Islet of Langerhans (tissue), 1 donor: ENCODE results near the gene GOLGA6L1.
"Not testable (repeated sequence)": the region's sequence is repeated elsewhere in the genome, so short reads cannot be mapped to it uniquely, and the experiment has no call there.

Experiments used
- FAIRE-seq: peaks from one replicate; lab custom pipeline; 2011; peaks lifted over from hg19 to GRCh38; lab: Jason Lieb, UNC

GOLGA6L1 gene

DNA sequence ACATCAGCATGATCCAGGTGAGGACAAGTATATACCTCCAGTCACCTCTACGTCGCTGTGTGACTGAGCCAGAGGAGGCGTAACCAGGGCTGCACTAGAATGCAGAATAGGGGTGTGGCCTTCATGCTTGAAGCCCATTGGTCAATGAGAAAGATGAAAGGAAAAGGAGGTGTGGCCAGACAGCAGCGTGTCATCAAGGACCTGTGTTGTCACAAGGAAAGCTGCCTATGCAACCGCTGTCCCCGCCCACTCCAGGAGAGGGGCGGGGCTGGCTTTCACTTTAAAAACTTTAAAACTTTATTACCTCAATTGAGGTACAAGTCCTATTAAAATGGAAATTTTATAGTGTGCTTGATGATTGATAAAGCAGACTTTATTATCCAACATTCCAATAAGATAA, at the start of gene GOLGA6L1:
TSS of gene GOLGA6L1 (minus strand) at position 101 of the 400 bp plus-strand sequence. CDS start at position 10, 91 bp downstream.
- FAIRE-seq, result not testable (repeated sequence)

DNA sequence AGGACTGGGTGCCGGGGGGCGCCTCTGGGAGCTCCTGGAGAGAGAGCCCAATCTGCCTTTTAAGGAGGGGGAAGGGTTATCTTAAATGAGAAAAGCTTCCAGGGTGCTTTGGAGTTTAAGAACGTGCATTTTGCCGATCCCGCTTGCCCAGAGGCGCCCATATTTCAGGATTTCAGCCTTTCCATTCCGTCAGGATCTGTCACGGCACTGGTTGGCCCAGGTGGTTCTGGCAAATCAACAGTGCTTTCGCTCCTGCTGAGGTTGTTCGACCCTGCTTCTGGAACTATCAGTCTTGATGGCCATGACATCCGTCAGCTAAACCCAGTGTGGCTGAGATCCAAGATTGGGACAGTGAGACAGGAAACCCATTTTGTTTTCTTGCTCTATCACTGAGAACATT, 44.6 kb upstream of the GOLGA6L1 start:
- not testable (repeated sequence) for FAIRE-seq

GRCh38 chr15:23180547-23180927, 43.9 kb upstream of the GOLGA6L1 start:
- not testable (repeated sequence) for FAIRE-seq

DNA sequence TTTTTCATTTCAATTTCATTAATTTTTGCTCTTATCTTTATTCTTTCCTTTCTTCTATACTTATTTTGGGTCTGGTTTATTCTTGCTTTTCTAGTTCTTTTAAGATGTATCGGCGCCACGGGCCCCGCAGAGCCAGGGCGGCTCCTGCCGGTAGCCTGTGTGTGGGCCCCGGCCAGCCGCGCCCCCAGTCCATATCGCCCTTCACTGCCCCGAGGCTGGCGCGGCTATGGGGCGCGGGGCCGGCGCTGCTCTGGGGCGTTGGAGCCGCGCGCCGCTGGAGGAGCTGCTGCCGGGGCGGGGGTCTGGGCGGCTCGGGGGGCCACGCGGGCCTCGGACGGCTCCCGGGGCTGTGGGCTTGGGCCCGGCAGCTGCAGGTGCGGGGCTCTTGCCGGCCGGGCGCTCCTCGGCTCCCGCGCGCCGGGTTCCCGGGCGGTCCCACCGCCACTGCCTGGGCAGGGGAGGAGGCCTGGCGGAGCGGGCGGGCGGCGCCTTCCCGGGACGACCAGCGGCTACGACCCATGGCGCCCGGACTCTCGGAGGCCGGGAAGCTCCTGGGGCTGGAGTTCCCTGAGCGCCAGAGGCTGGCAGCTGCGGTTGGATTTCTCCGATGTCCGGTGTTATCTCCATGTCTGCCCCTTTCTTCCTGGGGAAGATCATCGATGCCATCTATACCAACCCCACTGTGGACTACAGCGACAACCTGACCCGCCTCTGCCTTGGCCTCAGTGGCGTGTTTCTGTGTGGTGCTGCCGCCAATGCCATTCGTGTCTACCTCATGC, 43.3 kb upstream of the GOLGA6L1 start:
- not testable (repeated sequence) for FAIRE-seq

- not testable (repeated sequence) for FAIRE-seq
These were observed 40.1 kb upstream of the GOLGA6L1 start for GRCh38 chr15:23176683-23177082.

- FAIRE-seq, result not testable (repeated sequence)
These were observed 39.0 kb upstream of the GOLGA6L1 start for GRCh38 chr15:23175606-23176005.

DNA sequence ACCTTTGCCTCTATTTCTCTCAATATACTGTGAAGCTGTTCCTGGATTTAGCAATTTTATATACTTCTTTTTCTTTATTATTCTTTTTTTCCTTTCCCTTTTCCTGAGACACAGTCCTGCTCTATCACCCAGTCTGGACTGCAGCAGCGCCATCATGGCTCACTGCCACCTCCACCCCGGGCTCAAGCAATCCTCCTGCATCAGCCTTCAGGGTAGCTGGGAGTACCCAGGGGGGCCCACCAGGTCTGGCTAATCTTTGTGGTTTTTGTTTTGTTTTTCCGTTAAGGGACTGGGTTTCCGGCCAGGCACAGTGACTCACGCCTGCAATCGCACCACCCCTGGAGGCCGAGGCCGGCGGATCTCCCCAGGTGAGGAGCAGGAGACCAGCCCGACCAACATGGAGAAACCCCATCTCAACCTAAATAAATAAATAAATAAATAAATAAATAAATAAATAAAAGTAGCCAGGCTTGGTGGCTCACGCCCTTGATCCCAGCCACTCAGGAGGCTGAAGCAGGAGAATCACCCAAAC, 38.1 kb upstream of the GOLGA6L1 start:
- FAIRE-seq, result not testable (repeated sequence)

DNA sequence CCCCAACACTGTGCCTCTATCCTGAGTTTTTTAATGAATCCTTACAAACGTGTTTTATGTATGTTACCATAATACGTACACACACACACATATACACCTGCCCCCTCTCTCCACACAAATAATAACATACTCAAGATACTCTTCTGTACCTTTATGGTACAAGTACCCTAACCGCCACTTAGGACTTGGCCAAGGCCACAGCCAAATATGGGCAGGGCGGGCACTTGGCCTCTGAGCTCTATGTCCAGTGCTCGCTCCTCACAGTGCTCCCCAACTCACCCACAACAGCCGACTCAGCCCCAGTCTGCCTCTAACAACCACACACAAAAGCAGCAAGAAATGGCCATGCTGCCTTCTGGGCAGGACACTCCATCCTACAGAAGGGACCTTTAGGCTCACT, 3.8 kb downstream of the GOLGA6L1 start:
- FAIRE-seq, result not testable (repeated sequence)

- FAIRE-seq, result no peak
These were observed 18.4 kb downstream of the GOLGA6L1 start for GRCh38 chr15:23118208-23118607.

DNA sequence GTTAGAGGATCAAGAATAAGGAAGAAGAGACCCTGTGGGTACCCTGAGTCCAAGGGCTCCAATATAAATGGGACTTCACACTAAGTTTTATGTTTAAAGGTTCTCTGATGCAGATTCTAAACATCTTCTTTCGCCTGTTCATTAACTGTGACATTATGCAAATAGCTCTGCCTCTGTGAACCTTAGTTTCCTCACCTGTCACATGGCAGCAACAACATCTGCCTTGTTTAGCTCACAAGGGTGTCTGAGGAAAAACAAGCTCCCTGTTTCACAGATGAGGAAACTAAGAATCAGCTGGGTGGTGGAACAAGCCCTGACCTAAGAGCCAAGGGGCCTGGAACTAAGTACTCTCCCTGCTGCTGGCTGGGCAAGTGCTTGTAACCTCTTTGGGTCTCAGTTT, 40.8 kb downstream of the GOLGA6L1 start:
- FAIRE-seq, result no peak

- FAIRE-seq, result no peak
These were observed 53.5 kb downstream of the GOLGA6L1 start for GRCh38 chr15:23083115-23083514.

DNA sequence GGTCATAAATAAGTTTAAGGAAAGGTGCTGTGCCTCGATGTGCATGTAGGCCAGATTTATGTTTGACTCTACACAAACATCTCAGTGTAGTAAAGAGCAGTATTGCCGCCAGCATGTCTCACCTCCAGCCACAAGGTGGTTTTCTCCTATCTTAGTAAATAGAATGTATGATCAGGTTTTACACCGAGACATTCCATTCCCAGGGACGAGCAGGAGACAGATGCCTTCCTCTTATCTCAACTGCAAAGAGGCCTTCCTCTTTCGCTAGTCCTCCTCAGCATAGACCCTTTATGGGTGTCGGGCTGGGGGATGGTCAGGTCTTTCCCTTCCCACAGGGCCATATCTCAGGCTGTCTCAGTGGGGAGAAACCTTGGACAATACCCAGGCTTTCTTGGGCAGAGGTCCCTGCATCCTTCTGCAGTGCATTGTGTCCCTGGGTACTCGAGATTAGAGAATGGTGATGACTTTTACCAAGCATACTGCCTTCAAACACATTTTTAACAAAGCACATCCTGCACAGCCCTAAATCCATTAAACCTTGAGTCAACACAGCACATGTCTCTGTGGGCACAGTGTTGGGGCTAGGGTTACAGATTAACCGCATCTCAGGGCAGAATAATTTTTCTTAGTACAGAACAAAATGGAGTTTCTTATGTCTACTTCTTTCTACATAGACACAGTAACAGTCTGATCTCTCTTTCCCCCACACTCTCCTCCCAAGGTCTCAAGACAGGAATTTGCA, 54.5 kb downstream of the GOLGA6L1 start:
- not testable (repeated sequence) for FAIRE-seq

DNA sequence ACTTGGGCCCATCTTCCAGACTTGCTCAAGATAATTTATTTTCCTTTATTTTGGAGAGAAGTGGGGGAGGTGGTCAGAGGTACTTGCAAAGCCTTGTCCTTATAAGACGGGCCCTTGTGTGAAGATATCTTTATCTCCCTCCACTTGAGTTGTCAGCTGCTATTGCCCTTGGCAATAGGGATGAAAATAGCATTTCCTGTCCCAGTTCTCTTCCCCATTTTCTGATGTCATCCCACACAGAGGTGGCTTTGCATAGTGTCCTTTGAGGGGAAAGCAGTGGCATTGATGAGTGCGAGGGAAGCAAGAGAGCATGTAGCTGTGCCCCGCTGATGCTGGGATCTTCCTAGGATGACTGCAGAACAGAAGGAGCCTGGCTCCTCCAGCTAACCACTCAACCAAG, 55.4 kb downstream of the GOLGA6L1 start:
- FAIRE-seq, result no peak

GRCh38 chr15:23079766-23080165, 56.9 kb downstream of the GOLGA6L1 start:
- FAIRE-seq, result no peak
